Measurements from ENCODE around the gene CCDC192. TPM values are rescaled to one million over a fixed set of nuclear protein-coding genes. Genes with fewer than 3 reads are reported as not detected.

CCDC192 gene
- total and polyA plus RNA-seq, 2 donors (not counting 3 experiments of a cell fraction or from before 2014, with no cell fraction given), result not detected

GRCh38 chr5:127976525-127976924, 273.3 kb downstream of the CCDC192 start:
- Histone ChIP-seq H4K20me1 (replicated peaks; ENCODE audit: control insufficient read depth, extremely low read depth, insufficient read depth, low read length) (no peaks in the 10 kb centered on the region), H3K9me1 (replicated peaks; ENCODE audit: control insufficient read depth, extremely low read depth, insufficient read depth, low read length) (no peaks in the 10 kb centered on the region), H3K4me2 (ENCODE audit: insufficient read depth, low read length) (no peak overlapping the region), H3K4me1 (ENCODE audit: control insufficient read depth, extremely low read depth, insufficient read depth, low read length) (no peaks in the 10 kb centered on the region), H3K4me3 (replicated peaks in 1 of 3; ENCODE audit: insufficient read depth in 1 of 3, low read depth in 1 of 3, low read length in 3 of 3) (no peak overlapping the region), H3K9ac (replicated peaks; ENCODE audit: extremely low read depth, insufficient read depth, low read length) (no peak overlapping the region), H3K79me2 (ENCODE audit: control insufficient read depth, insufficient read depth, low read length) (no peaks in the 10 kb centered on the region), H3K36me3 (ENCODE audit: control insufficient read depth in 2 of 2, extremely low read depth in 1 of 2, insufficient read depth in 2 of 2, low read length in 2 of 2) (no peaks in the 10 kb centered on the region), H2AFZ (ENCODE audit: low read depth, low read length) (no peak overlapping the region), H3K27me3 (ENCODE audit: control insufficient read depth in 2 of 2, insufficient read depth in 2 of 2, low read length in 2 of 2) (no peaks in the 10 kb centered on the region), H3K9me3 (replicated peaks; ENCODE audit: control insufficient read depth, insufficient read depth, low read length) (no peaks in the 10 kb centered on the region), H3K27ac (ENCODE audit: insufficient read depth, low read depth, low read length) (no peak overlapping the region)
- DNase-seq (ENCODE audit: low read depth, low spot score) (no peak), FAIRE-seq (no peak)
- TF ChIP-seq GATA2 (IDR thresholded peaks at IDR 0.05; ENCODE audit: insufficient read depth, insufficient read length, low read depth, low read length), result no peak
- POLR2A ChIA-PET, result no interaction called here
- CTCF ChIA-PET, result no interaction called here
- intact Hi-C loops (cut with micrococcal nuclease), result no loop called here
- no TSS peak for BruUV-seq (replicated peaks)
- dilution Hi-C loops (cut with MboI; ENCODE audit: extremely low pct_ligation_motif_present, low sequenced_read_pairs), result no loop called here

GRCh38 chr5:127976991-127977717, 274.0 kb downstream of the CCDC192 start:
- H3K36me3 ChIP-seq (ENCODE audit: control insufficient read depth in 2 of 2, extremely low read depth in 1 of 2, insufficient read depth in 2 of 2, low read length in 2 of 2), result no peaks in the 10 kb centered on the region
- H4K20me1 ChIP-seq (replicated peaks; ENCODE audit: control insufficient read depth, extremely low read depth, insufficient read depth, low read length), result no peaks in the 10 kb centered on the region
- no peak overlapping the region for H2AFZ ChIP-seq (ENCODE audit: low read depth, low read length)
- no peaks in the 10 kb centered on the region for H3K27me3 ChIP-seq (ENCODE audit: control insufficient read depth in 2 of 2, insufficient read depth in 2 of 2, low read length in 2 of 2)
- no peaks in the 10 kb centered on the region for H3K9me3 ChIP-seq (replicated peaks; ENCODE audit: control insufficient read depth, insufficient read depth, low read length)
- intact Hi-C loops (cut with micrococcal nuclease), result no loop called here
- TF ChIP-seq CTCF (IDR thresholded peaks at IDR 0.05; ENCODE audit: extremely low read depth in 1 of 2, insufficient read depth in 1 of 2, low read depth in 1 of 2, low read length in 2 of 2), result no peak
- no peak for TF ChIP-seq POLR2A (IDR thresholded peaks at IDR 0.05; ENCODE audit: low read depth, low read length)
- TF ChIP-seq GATA2 (IDR thresholded peaks at IDR 0.05; ENCODE audit: insufficient read depth, insufficient read length, low read depth, low read length), result no peak
- TF ChIP-seq POLR2AphosphoS5 (IDR thresholded peaks at IDR 0.05; ENCODE audit: insufficient read depth, low read depth, low read length), result no peak
- TF ChIP-seq MYC (IDR thresholded peaks at IDR 0.05; ENCODE audit: low read depth, low read length), result no peak
- no peak for TF ChIP-seq EZH2 (IDR thresholded peaks at IDR 0.05; ENCODE audit: borderline replicate concordance, low read depth, low read length, severe bottlenecking)
- no peak for TF ChIP-seq JUN (IDR thresholded peaks at IDR 0.05; ENCODE audit: borderline replicate concordance, insufficient read depth, insufficient read length, low read depth)
- TF ChIP-seq MAX (IDR thresholded peaks at IDR 0.05; ENCODE audit: insufficient read depth, insufficient read length), result no peak
- FAIRE-seq (no peak), DNase-seq (ENCODE audit: low read depth, low spot score) (no peak)
- POLR2A ChIA-PET, result no interaction called here
- no peaks in the 10 kb centered on the region for H3K4me1 ChIP-seq (ENCODE audit: control insufficient read depth, extremely low read depth, insufficient read depth, low read length)
- H3K9me1 ChIP-seq (replicated peaks; ENCODE audit: control insufficient read depth, extremely low read depth, insufficient read depth, low read length), result no peaks in the 10 kb centered on the region
- no peak overlapping the region for H3K4me3 ChIP-seq (replicated peaks in 1 of 3; ENCODE audit: insufficient read depth in 1 of 3, low read depth in 1 of 3, low read length in 3 of 3)
- no peak overlapping the region for H3K4me2 ChIP-seq (ENCODE audit: insufficient read depth, low read length)
- no peak overlapping the region for H3K9ac ChIP-seq (replicated peaks; ENCODE audit: extremely low read depth, insufficient read depth, low read length)
- no TSS peak for BruUV-seq (replicated peaks)
- CTCF ChIA-PET, result interaction anchor here (0.6 to 1.8 kb wide), 6 partner anchors 11 to 235 kb away, joined by 3 to 6 read pairs (median 3); no protein-coding TSS in a partner anchor
- dilution Hi-C loops (cut with MboI; ENCODE audit: extremely low pct_ligation_motif_present, low sequenced_read_pairs), result no loop called here
- H3K79me2 ChIP-seq (ENCODE audit: control insufficient read depth, insufficient read depth, low read length), result no peaks in the 10 kb centered on the region
- no peak overlapping the region for H3K27ac ChIP-seq (ENCODE audit: insufficient read depth, low read depth, low read length)

Data from endothelial cell of umbilical vein (primary cell).